Gastroesophageal sphincter (tissue), 4 donors: Measurements from ENCODE around the gene KRCC1. TPM values are rescaled to one million over a fixed set of nuclear protein-coding genes. Genes with fewer than 3 reads are reported as not detected.

Source experiments
- ATAC-seq: fragments of 150-250 bp; one replicate; pipeline ENCODE4 v1.9.1; 2016; ENCODE audit warnings: mild to moderate bottlenecking, moderate library complexity
- H3K27ac ChIP-seq, 4 donors: fragments of 200-600 bp; sonication (generic) in 3 of 4; 1 replicate in 3 of 4; 2 replicates in 1 of 4; pipeline ENCODE4 v1.5.1; 2016 to 2019
- H3K27me3 ChIP-seq: fragments of 200-600 bp; sonication (generic); one replicate; pipeline ENCODE4 v1.5.1; 2019
- H3K36me3 ChIP-seq, 2 donors: fragments of 200-600 bp; sonication (generic); one replicate each; pipeline ENCODE4 v1.5.1; 2019; ENCODE audit warnings: control low read depth in 1 of 2
- H3K4me1 ChIP-seq, 3 donors: fragments of 200-600 bp; sonication (generic); 1 replicate in 2 of 3; 2 replicates in 1 of 3; pipeline ENCODE4 v1.5.1; 2016 to 2019; ENCODE audit warnings: control low read depth in 2 of 3
- H3K4me3 ChIP-seq, 2 donors: fragments of 200-600 bp; sonication (generic); one replicate each; pipeline ENCODE4 v1.5.1; 2019; ENCODE audit warnings: mild to moderate bottlenecking in 1 of 2, moderate library complexity in 1 of 2
- H3K9me3 ChIP-seq, 3 donors: fragments of 200-600 bp; sonication (generic); one replicate each; pipeline ENCODE4 v1.5.1; 2017 to 2019; ENCODE audit warnings: control low read depth in 2 of 3
- EP300 ChIP-seq: sonication (generic); formaldehyde crosslinking; IDR thresholded peaks from one replicate; pipeline ENCODE4 v1.6.1; 2017; ENCODE audit warnings: antibody characterized with exemption, mild to moderate bottlenecking
- POLR2A ChIP-seq, 2 donors: fragments of 450-650 bp; IDR thresholded peaks; one replicate each; pipeline ENCODE4 v1.6.1; 2017; ENCODE audit warnings: antibody characterized with exemption in 2 of 2, mild to moderate bottlenecking in 2 of 2, moderate library complexity in 1 of 2
- POLR2AphosphoS5 ChIP-seq: sonication (generic); formaldehyde crosslinking; IDR thresholded peaks from one replicate; pipeline ENCODE4 v1.6.1; 2017; ENCODE audit warnings: antibody characterized with exemption
- WGBS, 2 donors: methylation state at CpG; one replicate each; pipeline ENCODE4 v1.1.5; 2018; ENCODE audit warnings: low coverage in 1 of 2; 5-methylcytosine and 5-hydroxymethylcytosine counted together
- total RNA-seq, 4 donors: library from RNA; depleted of rRNA; stranded (reverse); fragments of >200 nt; gene quantifications; one replicate each; pipeline ENCODE4 v1.1.0, GENCODE V29; 2016
- TF ChIP-seq, protein P1 (sequence below), 4 experiments: fragments of 200-600 bp in 2 of 4; fragments of 450-650 bp in 2 of 4; sonication (generic) in 1 of 4; IDR thresholded peaks; one replicate each; pipeline ENCODE4 v1.5.1; 2017 to 2019; ENCODE audit warnings: antibody characterized with exemption in 4 of 4, mild to moderate bottlenecking in 2 of 4, moderate library complexity in 2 of 4

The KRCC1 gene
- total RNA-seq, 4 donors from 2014 or later = 28.3 to 45.3 (median 32.9) TPM

DNA sequence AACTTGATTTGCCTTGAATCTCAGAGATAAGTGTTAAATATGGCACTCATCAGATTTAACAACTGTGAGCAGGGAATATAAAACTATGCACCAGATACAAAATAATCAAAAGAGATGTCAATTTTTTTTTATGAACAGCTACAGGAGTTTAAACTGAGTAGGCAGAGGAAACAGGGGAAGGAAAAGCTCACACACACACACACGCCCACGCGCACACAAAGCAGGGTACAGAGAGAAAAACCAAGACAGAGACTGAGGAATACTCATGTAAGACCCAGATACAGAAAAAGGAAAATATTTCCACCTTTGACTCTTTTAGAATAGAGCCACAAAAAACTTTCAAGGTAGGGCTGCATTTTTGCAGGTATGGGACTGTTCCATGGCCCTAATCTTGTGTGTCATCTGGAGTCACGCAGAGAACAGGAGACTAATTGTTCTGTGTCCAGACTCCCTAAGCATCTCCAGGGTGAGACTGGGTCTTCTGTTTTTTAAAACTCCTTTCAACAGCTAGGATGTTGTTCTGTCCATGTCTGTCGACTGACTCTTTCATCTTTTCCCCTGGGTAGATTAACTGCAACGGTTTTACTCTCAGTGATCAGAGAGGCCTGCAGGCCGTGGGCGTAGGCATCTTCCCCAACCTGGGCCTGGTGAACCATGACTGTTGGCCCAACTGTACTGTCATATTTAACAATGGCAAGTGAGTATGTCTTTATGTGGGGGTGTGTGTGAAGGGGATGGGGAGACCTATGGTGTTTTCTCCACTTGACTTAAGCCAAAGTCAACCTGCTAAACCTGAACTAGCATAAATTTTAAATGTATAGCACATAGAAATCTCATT is 35.1 kb upstream of the KRCC1 start:
- no peaks in the 10 kb centered on the region for H3K36me3 ChIP-seq
- no peaks in the 10 kb centered on the region for H3K4me1 ChIP-seq
- ATAC-seq = no peak
- H3K4me3 ChIP-seq = no peak overlapping the region
- WGBS, 2 donors = 66 to 86% methylated on average over 8 of the region's 8 CpGs
- H3K27me3 ChIP-seq = no peaks in the 10 kb centered on the region
- H3K27ac ChIP-seq = no peak overlapping the region
- no peaks in the 10 kb centered on the region for H3K9me3 ChIP-seq
- TF ChIP-seq EP300 = no peak
- TF ChIP-seq, protein P1, sequence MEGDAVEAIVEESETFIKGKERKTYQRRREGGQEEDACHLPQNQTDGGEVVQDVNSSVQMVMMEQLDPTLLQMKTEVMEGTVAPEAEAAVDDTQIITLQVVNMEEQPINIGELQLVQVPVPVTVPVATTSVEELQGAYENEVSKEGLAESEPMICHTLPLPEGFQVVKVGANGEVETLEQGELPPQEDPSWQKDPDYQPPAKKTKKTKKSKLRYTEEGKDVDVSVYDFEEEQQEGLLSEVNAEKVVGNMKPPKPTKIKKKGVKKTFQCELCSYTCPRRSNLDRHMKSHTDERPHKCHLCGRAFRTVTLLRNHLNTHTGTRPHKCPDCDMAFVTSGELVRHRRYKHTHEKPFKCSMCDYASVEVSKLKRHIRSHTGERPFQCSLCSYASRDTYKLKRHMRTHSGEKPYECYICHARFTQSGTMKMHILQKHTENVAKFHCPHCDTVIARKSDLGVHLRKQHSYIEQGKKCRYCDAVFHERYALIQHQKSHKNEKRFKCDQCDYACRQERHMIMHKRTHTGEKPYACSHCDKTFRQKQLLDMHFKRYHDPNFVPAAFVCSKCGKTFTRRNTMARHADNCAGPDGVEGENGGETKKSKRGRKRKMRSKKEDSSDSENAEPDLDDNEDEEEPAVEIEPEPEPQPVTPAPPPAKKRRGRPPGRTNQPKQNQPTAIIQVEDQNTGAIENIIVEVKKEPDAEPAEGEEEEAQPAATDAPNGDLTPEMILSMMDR (IDR thresholded peaks at IDR 0.05) = no peak
- no peak for TF ChIP-seq POLR2AphosphoS5
- no peak for TF ChIP-seq POLR2A (IDR thresholded peaks at IDR 0.05)

DNA sequence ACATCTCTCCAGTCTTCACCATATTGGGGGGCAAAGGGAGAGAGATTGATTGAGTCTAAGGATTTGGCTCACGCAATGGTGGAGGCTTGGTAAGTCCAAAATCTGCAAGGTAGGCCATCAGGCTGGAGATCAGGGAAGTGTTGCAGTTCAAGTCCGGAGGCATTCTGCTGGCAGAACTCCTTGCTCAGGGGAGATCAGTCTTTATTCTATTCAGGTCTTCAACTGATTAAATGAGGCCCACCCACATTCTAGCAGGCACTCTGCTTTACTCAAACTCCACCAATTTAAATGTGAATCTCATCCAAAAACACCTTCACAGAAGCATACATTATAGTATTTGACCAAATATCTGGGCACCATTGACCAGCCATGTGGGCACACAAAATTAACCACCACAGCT is 33.4 kb upstream of the KRCC1 start:
- H3K27ac ChIP-seq = no peak overlapping the region
- no peaks in the 10 kb centered on the region for H3K27me3 ChIP-seq
- H3K4me3 ChIP-seq = no peak overlapping the region
- no peaks in the 10 kb centered on the region for H3K9me3 ChIP-seq
- 93 to 100% methylated on average over 2 of the region's 2 CpGs for WGBS, 2 donors
- no peaks in the 10 kb centered on the region for H3K4me1 ChIP-seq
- no peak for ATAC-seq
- H3K36me3 ChIP-seq = no peaks in the 10 kb centered on the region
- TF ChIP-seq POLR2A (IDR thresholded peaks at IDR 0.05) = no peak
- no peak for TF ChIP-seq EP300
- no peak for TF ChIP-seq POLR2AphosphoS5
- TF ChIP-seq, protein P1 (IDR thresholded peaks at IDR 0.05) = no peak

DNA sequence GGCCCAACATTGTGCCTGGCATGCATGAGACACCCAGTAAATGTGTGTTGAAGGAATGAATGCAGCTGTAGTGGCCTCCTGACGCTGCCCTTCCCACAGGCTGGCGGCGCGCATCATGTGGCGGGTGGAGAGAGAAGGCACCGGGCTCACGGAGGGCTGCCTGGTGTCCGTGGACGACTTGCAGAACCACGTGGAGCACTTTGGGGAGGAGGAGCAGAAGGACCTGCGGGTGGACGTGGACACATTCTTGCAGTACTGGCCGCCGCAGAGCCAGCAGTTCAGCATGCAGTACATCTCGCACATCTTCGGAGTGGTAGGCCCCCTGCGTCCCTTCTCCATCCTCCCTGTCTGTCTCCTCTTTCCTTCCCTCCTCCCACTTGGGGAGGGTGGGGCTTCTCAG is 32.2 kb upstream of the KRCC1 start:
- H3K27ac ChIP-seq = no peak overlapping the region
- no peaks in the 10 kb centered on the region for H3K4me1 ChIP-seq
- ATAC-seq = no peak
- WGBS, 2 donors = 90% methylated on average over 10 of the region's 17 CpGs; no CpG with 5 or more reads in 1 of the 2 donors
- H3K9me3 ChIP-seq = no peaks in the 10 kb centered on the region
- no peaks in the 10 kb centered on the region for H3K27me3 ChIP-seq
- TF ChIP-seq POLR2A (IDR thresholded peaks at IDR 0.05) = no peak
- H3K36me3 ChIP-seq = no peaks in the 10 kb centered on the region
- no peak overlapping the region for H3K4me3 ChIP-seq

DNA sequence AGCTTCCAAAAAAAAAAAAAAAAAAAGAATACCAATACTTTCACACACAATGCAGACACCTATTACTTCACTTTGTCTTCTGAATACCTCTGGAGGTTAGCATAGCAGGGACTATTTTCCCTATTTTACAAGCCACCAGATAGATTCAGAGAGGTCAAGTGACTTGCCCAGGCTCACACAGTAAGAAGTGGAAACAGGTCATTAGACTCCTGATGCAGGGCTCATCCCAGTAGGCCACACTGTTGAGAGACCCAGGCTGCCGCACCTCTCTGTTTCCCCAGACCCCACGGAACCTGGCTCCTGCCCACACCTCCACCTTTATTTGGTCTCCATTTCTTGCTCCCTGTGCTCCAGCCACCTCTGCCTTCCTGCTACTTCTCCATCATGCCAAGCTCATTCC is 31.5 kb upstream of the KRCC1 start:
- H3K36me3 ChIP-seq = no peaks in the 10 kb centered on the region
- no peaks in the 10 kb centered on the region for H3K27me3 ChIP-seq
- ATAC-seq = no peak
- 86 to 96% methylated on average over 2 of the region's 2 CpGs for WGBS, 2 donors
- H3K4me3 ChIP-seq = no peak overlapping the region
- TF ChIP-seq, protein P1 (IDR thresholded peaks at IDR 0.05) = no peak
- TF ChIP-seq POLR2AphosphoS5 (no peak), POLR2A (IDR thresholded peaks at IDR 0.05) (no peak), EP300 (no peak)
- H3K27ac ChIP-seq = no peak overlapping the region
- no peaks in the 10 kb centered on the region for H3K9me3 ChIP-seq
- no peaks in the 10 kb centered on the region for H3K4me1 ChIP-seq

DNA sequence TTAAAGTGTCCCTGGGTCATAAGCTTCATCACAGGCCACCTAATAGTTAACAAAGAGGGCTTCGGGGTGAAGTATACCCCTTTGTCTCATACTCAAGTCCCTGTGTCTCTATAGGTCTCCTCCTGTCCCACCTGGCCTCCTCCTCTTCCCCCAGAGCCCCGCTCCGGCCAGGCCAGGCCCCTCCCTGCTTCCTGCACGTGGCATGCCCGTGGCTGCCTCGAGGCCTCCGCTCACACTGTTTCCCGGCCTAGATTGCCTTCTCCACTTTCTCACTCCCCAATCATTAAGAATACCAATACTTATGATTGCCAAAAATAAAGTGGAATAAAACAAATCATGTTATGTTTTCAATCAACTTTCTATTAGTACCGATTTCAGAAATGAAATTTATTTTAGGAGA is 30.8 kb upstream of the KRCC1 start:
- no peaks in the 10 kb centered on the region for H3K4me1 ChIP-seq
- no peaks in the 10 kb centered on the region for H3K36me3 ChIP-seq
- no peak for ATAC-seq
- no peak overlapping the region for H3K27ac ChIP-seq
- TF ChIP-seq POLR2AphosphoS5 (no peak), EP300 (no peak), POLR2A (IDR thresholded peaks at IDR 0.05) (no peak)
- TF ChIP-seq, protein P1 (IDR thresholded peaks at IDR 0.05) = no peak
- no peak overlapping the region for H3K4me3 ChIP-seq
- 81 to 84% methylated on average over 6 to 8 of the region's 9 CpGs for WGBS, 2 donors
- H3K9me3 ChIP-seq = no peaks in the 10 kb centered on the region
- no peaks in the 10 kb centered on the region for H3K27me3 ChIP-seq
